Neutrophil (primary cell): ENCODE data around the gene PDCD6IP.
A peak's percentile ranks its signal among the peaks of the same experiment; 100 is the strongest.
"Not testable (repeated sequence)": the region's sequence is repeated elsewhere in the genome, so short reads cannot be mapped to it uniquely, and the experiment has no call there.

Source experiments
- H3K27ac ChIP-seq: fragments of 200-600 bp; sonication (generic); 2 replicates; pipeline ENCODE4 v1.5.1; 2016; ENCODE audit warnings: mild to moderate bottlenecking, moderate library complexity
- H3K27me3 ChIP-seq: fragments of 200-600 bp; sonication (generic); 2 replicates; pipeline ENCODE4 v1.6.0; 2016; ENCODE audit warnings: mild to moderate bottlenecking
- H3K36me3 ChIP-seq: fragments of 200-600 bp; sonication (generic); 2 replicates; pipeline ENCODE4 v1.5.1; 2017
- H3K4me1 ChIP-seq, 2 experiments: fragments of 200-600 bp in 1 of 2; sonication (generic) in 1 of 2; 1 replicate in 1 of 2; 2 replicates in 1 of 2; pipeline versions ENCODE4 v1.5.1 to v1.6.1; 2013 to 2016; ENCODE audit warnings: low read depth in 1 of 2, low read length in 1 of 2, mild to moderate bottlenecking in 1 of 2, moderate library complexity in 1 of 2; ENCODE audit not compliant: control insufficient read depth in 1 of 2, insufficient read depth in 1 of 2
- H3K4me3 ChIP-seq, 2 experiments: fragments of 200-600 bp in 1 of 2; sonication (generic) in 1 of 2; 1 replicate in 1 of 2; 2 replicates in 1 of 2; pipeline ENCODE4 v1.5.1; 2013 to 2016; ENCODE audit warnings: low read depth in 1 of 2, low read length in 1 of 2, mild to moderate bottlenecking in 1 of 2, moderate library complexity in 1 of 2
- H3K9me3 ChIP-seq: fragments of 200-600 bp; sonication (generic); 2 replicates; pipeline ENCODE4 v1.5.1; 2016
- CTCF ChIP-seq: fragments of 200-600 bp; sonication (generic); IDR thresholded peaks from 2 replicates; pipeline ENCODE4 v1.5.1; 2016; ENCODE audit warnings: antibody characterized with exemption

The PDCD6IP gene

GRCh38 chr3:33798418-33799201 is at the start of gene PDCD6IP:
TSS of gene PDCD6IP (plus strand) at chr3:33798630. CDS start at chr3:33798729, 99 bp downstream.
- H3K27me3 ChIP-seq = no peaks in the 10 kb centered on the region
- peak within 1 kb of the TSS; percentile 77 to 78 for H3K4me3 ChIP-seq
- H3K27ac ChIP-seq = peak within 1 kb of the TSS; percentile 90
- H3K36me3 ChIP-seq = peaks cover 3% of the 10 kb centered on the region
- TF ChIP-seq CTCF = peak; percentile 46
- peaks cover 23 to 31% of the 10 kb centered on the region in 2 experiments for H3K4me1 ChIP-seq
- no peaks in the 10 kb centered on the region for H3K9me3 ChIP-seq

- TF ChIP-seq CTCF = no peak
- Histone ChIP-seq H3K4me3 (no peak overlapping the region), H3K27ac (no peak overlapping the region), H3K4me1 (peaks cover 0 to 4% of the 10 kb centered on the region in 2 experiments), H3K9me3 (no peaks in the 10 kb centered on the region), H3K36me3 (no peaks in the 10 kb centered on the region), H3K27me3 (no peaks in the 10 kb centered on the region)
Measured at GRCh38 chr3:33749546-33750210, 48.8 kb upstream of the PDCD6IP start.

- H3K4me3 ChIP-seq = no peak overlapping the region
- no peaks in the 10 kb centered on the region for H3K27me3 ChIP-seq
- peaks cover 0 to 4% of the 10 kb centered on the region in 2 experiments for H3K4me1 ChIP-seq
- TF ChIP-seq CTCF = no peak
- no peaks in the 10 kb centered on the region for H3K36me3 ChIP-seq
- no peak overlapping the region for H3K27ac ChIP-seq
- H3K9me3 ChIP-seq = no peaks in the 10 kb centered on the region
Measured at GRCh38 chr3:33750211-33750548, 48.2 kb upstream of the PDCD6IP start.

GRCh38 chr3:33751336-33751735 is 47.1 kb upstream of the PDCD6IP start:
- no peaks in the 10 kb centered on the region for H3K27me3 ChIP-seq
- no peak overlapping the region for H3K4me3 ChIP-seq
- TF ChIP-seq CTCF = no peak
- H3K36me3 ChIP-seq = no peaks in the 10 kb centered on the region
- peaks cover 0 to 4% of the 10 kb centered on the region in 2 experiments for H3K4me1 ChIP-seq
- no peak overlapping the region for H3K27ac ChIP-seq
- H3K9me3 ChIP-seq = no peaks in the 10 kb centered on the region

GRCh38 chr3:33754391-33754790 is 44.0 kb upstream of the PDCD6IP start:
- not testable (repeated sequence) for H3K27me3 ChIP-seq, H3K9me3 ChIP-seq, H3K4me3 ChIP-seq, H3K36me3 ChIP-seq, H3K27ac ChIP-seq, H3K4me1 ChIP-seq

- Histone ChIP-seq H3K27ac (no peak overlapping the region), H3K36me3 (no peaks in the 10 kb centered on the region)
Measured at GRCh38 chr3:33758281-33758680, 40.1 kb upstream of the PDCD6IP start.

More at GRCh38 chr3:33758281-33758680, 40.1 kb upstream of the PDCD6IP start:
- no peaks in the 10 kb centered on the region for H3K4me1 ChIP-seq
- H3K27me3 ChIP-seq = no peaks in the 10 kb centered on the region
- TF ChIP-seq CTCF = no peak
- no peaks in the 10 kb centered on the region for H3K9me3 ChIP-seq
- H3K4me3 ChIP-seq = no peak overlapping the region
